Ascending aorta (tissue), 2 donors: ENCODE results near the gene KCP. TPM values are rescaled to one million over a fixed set of nuclear protein-coding genes. Genes with fewer than 3 reads are reported as not detected.

Experiments
- DNase-seq, 2 donors: peaks; one replicate each; pipeline ENCODE4 v3.0.0-alpha.2; 2019; ENCODE audit warnings: low spot score in 2 of 2
- H3K27ac ChIP-seq, 2 donors: fragments of 200-600 bp; sonication (generic); one replicate each; pipeline ENCODE4 v1.5.1; 2016 to 2017; ENCODE audit warnings: mild to moderate bottlenecking in 1 of 2
- H3K27me3 ChIP-seq: fragments of 200-600 bp; sonication (generic); one replicate; pipeline ENCODE4 v1.5.1; 2017
- H3K36me3 ChIP-seq, 2 donors: fragments of 200-600 bp; sonication (generic); one replicate each; pipeline ENCODE4 v1.5.1; 2016
- H3K4me1 ChIP-seq, 2 donors: fragments of 200-600 bp; sonication (generic); one replicate each; pipeline ENCODE4 v1.5.1; 2016 to 2017; ENCODE audit warnings: mild to moderate bottlenecking in 1 of 2
- H3K4me3 ChIP-seq, 2 donors: fragments of 200-600 bp; sonication (generic); one replicate each; pipeline ENCODE4 v1.5.1; 2016 to 2017; ENCODE audit warnings: mild to moderate bottlenecking in 1 of 2
- H3K9me3 ChIP-seq, 2 donors: fragments of 200-600 bp; sonication (generic); one replicate each; pipeline ENCODE4 v1.5.1; 2016
- intact Hi-C: fragments of 100-400 bp; cut with DNase I; formaldehyde crosslinking; loops from one replicate; pipeline ENCODE4 v1.15.1; 2023
- total RNA-seq: library from RNA; depleted of rRNA; stranded (reverse); fragments of >200 nt; gene quantifications from one replicate; pipeline ENCODE4 v1.1.0, GENCODE V29; 2016
- TF ChIP-seq, protein P1 (sequence below), 3 experiments: fragments of 200-600 bp in 2 of 3; fragments of 450-650 bp in 1 of 3; sonication (generic) in 2 of 3; IDR thresholded peaks; one replicate each; pipeline ENCODE4 v1.5.1; 2016 to 2019; ENCODE audit warnings: antibody characterized with exemption in 3 of 3, mild to moderate bottlenecking in 1 of 3, moderate library complexity in 1 of 3

KCP gene
- total RNA-seq, 1 donor from 2014 or later, result 1.2 TPM

GRCh38 chr7:128924707-128925588 is 14.4 kb upstream of the KCP start:
- TF ChIP-seq, protein P1, sequence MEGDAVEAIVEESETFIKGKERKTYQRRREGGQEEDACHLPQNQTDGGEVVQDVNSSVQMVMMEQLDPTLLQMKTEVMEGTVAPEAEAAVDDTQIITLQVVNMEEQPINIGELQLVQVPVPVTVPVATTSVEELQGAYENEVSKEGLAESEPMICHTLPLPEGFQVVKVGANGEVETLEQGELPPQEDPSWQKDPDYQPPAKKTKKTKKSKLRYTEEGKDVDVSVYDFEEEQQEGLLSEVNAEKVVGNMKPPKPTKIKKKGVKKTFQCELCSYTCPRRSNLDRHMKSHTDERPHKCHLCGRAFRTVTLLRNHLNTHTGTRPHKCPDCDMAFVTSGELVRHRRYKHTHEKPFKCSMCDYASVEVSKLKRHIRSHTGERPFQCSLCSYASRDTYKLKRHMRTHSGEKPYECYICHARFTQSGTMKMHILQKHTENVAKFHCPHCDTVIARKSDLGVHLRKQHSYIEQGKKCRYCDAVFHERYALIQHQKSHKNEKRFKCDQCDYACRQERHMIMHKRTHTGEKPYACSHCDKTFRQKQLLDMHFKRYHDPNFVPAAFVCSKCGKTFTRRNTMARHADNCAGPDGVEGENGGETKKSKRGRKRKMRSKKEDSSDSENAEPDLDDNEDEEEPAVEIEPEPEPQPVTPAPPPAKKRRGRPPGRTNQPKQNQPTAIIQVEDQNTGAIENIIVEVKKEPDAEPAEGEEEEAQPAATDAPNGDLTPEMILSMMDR (IDR thresholded peaks at IDR 0.05), result no peak
- Histone ChIP-seq H3K36me3 (no peaks in the 10 kb centered on the region), H3K27me3 (no peaks in the 10 kb centered on the region), H3K4me1 (no peaks in the 10 kb centered on the region), H3K4me3 (no peak overlapping the region), H3K9me3 (no peaks in the 10 kb centered on the region), H3K27ac (no peak overlapping the region)
- no peak for DNase-seq
- intact Hi-C loops, result no loop called here

DNA sequence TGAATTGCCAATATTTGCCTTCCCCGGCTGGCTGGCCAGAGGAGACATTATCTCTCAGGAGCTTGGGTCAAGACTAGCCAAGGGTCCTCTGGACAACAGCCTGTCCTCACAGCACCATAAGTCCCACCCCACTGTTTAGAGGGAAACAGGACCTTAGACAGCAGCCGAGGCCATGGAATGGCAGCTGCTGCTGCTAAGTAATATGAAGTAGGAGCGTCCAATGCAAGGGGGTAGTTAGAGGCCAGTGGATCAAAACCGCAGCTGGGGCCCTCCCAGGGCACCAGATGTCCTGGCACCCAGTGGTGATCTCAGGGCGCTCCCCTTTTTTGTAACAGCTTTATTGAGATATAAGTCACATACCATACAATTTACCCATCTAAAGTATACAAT is 12.9 kb upstream of the KCP start:
- intact Hi-C loops, result no loop called here
- no peaks in the 10 kb centered on the region for H3K4me1 ChIP-seq
- DNase-seq, result no peak

DNA sequence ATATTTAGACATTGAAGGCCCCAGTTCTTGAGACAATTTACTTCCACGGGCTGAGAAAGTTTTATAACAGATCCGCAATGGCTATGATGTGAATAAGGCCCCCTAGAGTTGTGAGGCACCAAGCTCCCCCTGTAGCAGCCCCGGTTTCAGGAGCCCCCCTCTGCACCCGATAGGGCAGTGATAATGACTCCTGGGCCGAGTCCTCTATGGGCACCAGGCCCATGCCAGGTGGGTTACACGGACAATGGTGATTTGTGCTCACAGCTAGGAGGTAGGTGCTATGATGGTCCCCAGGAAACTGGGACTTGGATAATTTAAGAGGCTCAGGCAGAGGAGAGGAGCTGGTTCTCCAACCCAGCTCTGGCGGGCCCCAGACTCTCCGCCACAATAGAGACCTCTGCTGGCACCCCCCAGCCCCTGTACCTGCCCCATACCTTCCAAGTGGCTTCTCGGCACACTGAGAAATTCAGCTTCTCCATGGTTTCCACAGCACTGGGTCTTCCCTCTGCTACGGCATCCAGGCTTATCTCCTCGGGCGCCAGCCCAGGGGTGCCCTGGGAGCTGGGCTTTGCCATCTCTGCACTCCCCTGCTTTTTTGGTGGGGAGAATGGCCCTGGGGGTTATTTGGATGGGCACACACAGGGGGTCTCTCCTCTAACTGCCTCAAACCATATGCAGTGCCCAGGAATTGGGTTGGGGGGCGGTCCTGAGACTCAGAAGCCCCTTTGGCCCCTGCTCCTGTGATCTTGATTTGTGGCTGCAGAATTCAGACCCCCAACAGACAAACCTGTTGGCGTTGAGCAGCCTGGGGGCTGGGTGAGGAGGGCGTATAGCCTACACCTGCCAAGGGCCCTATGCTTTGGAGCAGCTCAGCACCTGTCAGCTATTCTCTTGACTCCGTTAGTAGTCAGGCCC is 12.2 kb upstream of the KCP start:
- no peak overlapping the region for H3K4me3 ChIP-seq
- H3K4me1 ChIP-seq, result no peaks in the 10 kb centered on the region
- no peak overlapping the region for H3K27ac ChIP-seq
- TF ChIP-seq, protein P1 (IDR thresholded peaks at IDR 0.05), result no peak
- intact Hi-C loops, result no loop called here
- no peaks in the 10 kb centered on the region for H3K36me3 ChIP-seq
- DNase-seq, result no peak
- no peaks in the 10 kb centered on the region for H3K9me3 ChIP-seq
- H3K27me3 ChIP-seq, result no peaks in the 10 kb centered on the region

More for the DNA sequence above, 12.9 kb upstream of the KCP start:
- no peak overlapping the region for H3K27ac ChIP-seq
- H3K9me3 ChIP-seq, result no peaks in the 10 kb centered on the region
- TF ChIP-seq, protein P1 (IDR thresholded peaks at IDR 0.05), result no peak
- no peaks in the 10 kb centered on the region for H3K27me3 ChIP-seq
- no peaks in the 10 kb centered on the region for H3K36me3 ChIP-seq
- no peak overlapping the region for H3K4me3 ChIP-seq

- H3K9me3 ChIP-seq, result no peaks in the 10 kb centered on the region
- no peaks in the 10 kb centered on the region for H3K4me1 ChIP-seq
- TF ChIP-seq, protein P1 (IDR thresholded peaks at IDR 0.05), result no peak
- H3K36me3 ChIP-seq, result no peaks in the 10 kb centered on the region
- H3K27ac ChIP-seq, result no peak overlapping the region
- H3K27me3 ChIP-seq, result no peaks in the 10 kb centered on the region
- DNase-seq, result no peak
- no peak overlapping the region for H3K4me3 ChIP-seq
- intact Hi-C loops, result no loop called here
These were observed 11.4 kb upstream of the KCP start for GRCh38 chr7:128921866-128922440.

DNA sequence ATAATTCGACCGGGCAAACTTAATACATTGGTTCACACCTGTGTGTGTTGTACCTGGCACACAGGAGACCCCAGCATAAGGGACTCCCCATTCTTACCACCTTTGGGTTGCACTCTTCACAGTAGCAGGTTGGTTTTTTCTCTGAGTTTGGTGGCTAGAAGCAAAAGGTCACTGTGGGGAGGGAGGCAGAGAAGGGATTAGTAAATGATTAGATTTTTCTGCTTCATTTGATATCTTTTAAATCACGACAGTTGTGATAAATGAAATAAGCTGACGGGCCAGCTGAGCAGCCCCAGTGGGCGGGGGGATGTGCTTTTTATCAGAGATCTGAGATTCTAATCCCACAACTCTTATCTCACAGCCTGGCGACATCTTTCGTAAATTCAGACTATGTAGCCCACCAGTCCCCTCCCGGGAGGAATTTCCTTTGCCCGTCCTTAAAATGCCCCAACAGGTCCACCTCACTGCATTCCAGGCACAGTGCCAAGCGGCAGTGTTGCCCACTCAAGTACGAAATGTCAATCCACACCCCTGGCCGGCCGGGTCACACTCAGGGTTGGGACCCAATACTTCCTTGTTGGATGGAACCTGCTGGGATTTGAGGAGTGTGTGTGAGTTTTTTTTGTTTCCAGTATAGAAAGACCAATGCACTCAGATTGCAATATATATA is 10.5 kb upstream of the KCP start:
- intact Hi-C loops, result no loop called here
- Histone ChIP-seq H3K27me3 (no peaks in the 10 kb centered on the region), H3K9me3 (no peaks in the 10 kb centered on the region), H3K27ac (no peak overlapping the region), H3K36me3 (no peaks in the 10 kb centered on the region), H3K4me1 (no peaks in the 10 kb centered on the region), H3K4me3 (no peak overlapping the region)
- TF ChIP-seq, protein P1 (IDR thresholded peaks at IDR 0.05), result no peak
- DNase-seq, result no peak
